NCI-H2196 treated with DMSO at 0.1 percent for 48 hours (cell line): ENCODE results near the gene ATR.
"Not testable (repeated sequence)": the region's sequence is repeated elsewhere in the genome, so short reads cannot be mapped to it uniquely, and the experiment has no call there.

Experiments
- DNase-seq: peaks from one replicate; lab custom pipeline; 2025; ENCODE audit not compliant: unreplicated experiment; lab: John Stamatoyannopoulos, UW

The ATR gene

GRCh38 chr3:142595141-142595540 is 16.6 kb upstream of the ATR start:
- DNase-seq: no peak

- not testable (repeated sequence) for DNase-seq
Observed at GRCh38 chr3:142592268-142592667, 13.7 kb upstream of the ATR start.

- DNase-seq: no peak
Observed at GRCh38 chr3:142588703-142589102, 10.2 kb upstream of the ATR start.

- DNase-seq: peak; percentile 69
Observed at GRCh38 chr3:142586803-142587406, 8.4 kb upstream of the ATR start.

- not testable (repeated sequence) for DNase-seq
Observed at GRCh38 chr3:142581070-142581469, 2.5 kb upstream of the ATR start.

- no peak for DNase-seq
Observed at GRCh38 chr3:142580061-142580423, 1.5 kb upstream of the ATR start.

GRCh38 chr3:142577696-142578328 is 721 bp downstream of the ATR start:
- no peak for DNase-seq

GRCh38 chr3:142576792-142577191 is 1.7 kb downstream of the ATR start:
- no peak for DNase-seq

- no peak for DNase-seq
Observed at GRCh38 chr3:142574665-142575064, 3.9 kb downstream of the ATR start.

GRCh38 chr3:142574223-142574622 is 4.3 kb downstream of the ATR start:
- DNase-seq: not testable (repeated sequence)

- not testable (repeated sequence) for DNase-seq
Observed at GRCh38 chr3:142569422-142569821, 9.1 kb downstream of the ATR start.

- DNase-seq: no peak
Observed at GRCh38 chr3:142568393-142569017, 10.0 kb downstream of the ATR start.

- DNase-seq: no peak
Observed at GRCh38 chr3:142566096-142566495, 12.4 kb downstream of the ATR start.

- no peak for DNase-seq
Observed at GRCh38 chr3:142563496-142563997, 15.0 kb downstream of the ATR start.

- DNase-seq: no peak
Observed at GRCh38 chr3:142560118-142560517, 18.4 kb downstream of the ATR start.

GRCh38 chr3:142553741-142554140 is 24.8 kb downstream of the ATR start:
- no peak for DNase-seq

- DNase-seq: not testable (repeated sequence)
Observed at GRCh38 chr3:142552579-142552978, 26.0 kb downstream of the ATR start.

GRCh38 chr3:142549986-142550385 is 28.5 kb downstream of the ATR start:
- DNase-seq: no peak

GRCh38 chr3:142543307-142543706 is 35.2 kb downstream of the ATR start:
- DNase-seq: no peak

- DNase-seq: no peak
Observed at GRCh38 chr3:142542054-142542453, 36.5 kb downstream of the ATR start.

GRCh38 chr3:142536519-142536918 is 42.0 kb downstream of the ATR start:
- no peak for DNase-seq

- no peak for DNase-seq
Observed at GRCh38 chr3:142534543-142534942, 44.0 kb downstream of the ATR start.
